Measurements from ENCODE around the gene DAZAP1.
A peak's percentile ranks its signal among the peaks of the same experiment; 100 is the strongest.

DAZAP1 gene

GRCh38 chr19:1394252-1395193 lies 12.9 kb upstream of the DAZAP1 start:
- DNase-seq: no peak

- no peak for DNase-seq
Observed at GRCh38 chr19:1395194-1396018, 12.0 kb upstream of the DAZAP1 start.

DNA sequence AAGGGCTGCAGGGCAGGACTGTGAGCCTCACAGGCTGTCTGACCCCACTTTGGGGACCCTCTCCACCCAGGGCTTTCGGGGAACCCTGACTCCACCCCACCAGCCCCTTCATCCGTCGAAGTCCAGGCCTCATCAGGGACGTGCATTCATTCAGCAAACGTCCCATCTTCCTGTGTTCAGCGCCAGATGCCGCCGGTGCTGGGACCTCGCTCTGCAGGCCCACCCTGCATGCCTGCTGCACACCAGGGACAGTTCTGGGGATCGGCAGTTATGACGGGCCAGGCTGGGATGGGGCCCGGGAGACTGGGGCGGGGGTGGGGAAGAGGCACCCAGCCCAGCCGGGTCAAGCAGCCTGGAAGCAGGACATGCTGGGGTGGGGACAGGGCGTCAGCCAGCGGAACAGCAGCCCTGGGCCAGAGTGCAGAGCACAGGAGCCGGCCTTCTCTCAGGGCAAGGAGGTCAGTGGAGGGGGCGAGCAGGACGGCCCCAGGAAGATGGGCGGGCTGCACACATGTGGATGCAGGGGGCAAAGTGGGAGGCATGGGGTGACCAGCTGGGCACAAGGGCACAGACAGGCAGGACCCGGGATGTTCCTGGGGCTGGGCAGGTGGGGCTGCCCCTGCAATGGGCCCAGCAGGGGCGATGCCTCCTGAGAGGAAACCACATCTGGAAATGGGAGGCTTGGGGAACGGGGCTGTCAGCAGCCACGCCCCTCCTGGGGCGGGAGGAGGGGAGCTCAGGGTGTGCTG lies 11.2 kb upstream of the DAZAP1 start:
- no peak for DNase-seq

- no peak for DNase-seq
Observed at GRCh38 chr19:1396768-1397679, 10.4 kb upstream of the DAZAP1 start.

GRCh38 chr19:1397838-1398237 lies 9.5 kb upstream of the DAZAP1 start:
- DNase-seq: no peak

- no peak for DNase-seq
Observed at GRCh38 chr19:1399079-1399478, 8.3 kb upstream of the DAZAP1 start.

DNA sequence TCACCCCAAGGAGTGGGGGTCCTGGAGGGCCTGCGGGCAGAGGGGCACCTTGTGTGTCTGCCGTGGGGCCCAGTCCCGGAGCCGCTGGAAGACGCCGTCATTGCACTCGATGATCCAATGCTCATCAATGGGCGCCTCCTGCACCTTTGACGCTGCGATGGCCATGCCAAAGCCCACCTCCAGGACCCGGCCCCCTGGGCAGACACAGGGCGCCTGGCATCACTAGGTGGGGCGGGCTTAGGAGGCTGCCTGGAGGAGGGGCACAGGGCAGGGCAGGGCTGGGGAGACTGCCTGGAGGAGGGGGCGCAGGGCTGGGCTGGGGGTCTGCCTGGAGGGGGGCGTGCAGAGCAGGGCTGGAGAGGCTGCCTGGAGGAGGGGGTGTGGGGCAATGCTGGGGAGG lies 7.6 kb upstream of the DAZAP1 start:
- DNase-seq: no peak

DNA sequence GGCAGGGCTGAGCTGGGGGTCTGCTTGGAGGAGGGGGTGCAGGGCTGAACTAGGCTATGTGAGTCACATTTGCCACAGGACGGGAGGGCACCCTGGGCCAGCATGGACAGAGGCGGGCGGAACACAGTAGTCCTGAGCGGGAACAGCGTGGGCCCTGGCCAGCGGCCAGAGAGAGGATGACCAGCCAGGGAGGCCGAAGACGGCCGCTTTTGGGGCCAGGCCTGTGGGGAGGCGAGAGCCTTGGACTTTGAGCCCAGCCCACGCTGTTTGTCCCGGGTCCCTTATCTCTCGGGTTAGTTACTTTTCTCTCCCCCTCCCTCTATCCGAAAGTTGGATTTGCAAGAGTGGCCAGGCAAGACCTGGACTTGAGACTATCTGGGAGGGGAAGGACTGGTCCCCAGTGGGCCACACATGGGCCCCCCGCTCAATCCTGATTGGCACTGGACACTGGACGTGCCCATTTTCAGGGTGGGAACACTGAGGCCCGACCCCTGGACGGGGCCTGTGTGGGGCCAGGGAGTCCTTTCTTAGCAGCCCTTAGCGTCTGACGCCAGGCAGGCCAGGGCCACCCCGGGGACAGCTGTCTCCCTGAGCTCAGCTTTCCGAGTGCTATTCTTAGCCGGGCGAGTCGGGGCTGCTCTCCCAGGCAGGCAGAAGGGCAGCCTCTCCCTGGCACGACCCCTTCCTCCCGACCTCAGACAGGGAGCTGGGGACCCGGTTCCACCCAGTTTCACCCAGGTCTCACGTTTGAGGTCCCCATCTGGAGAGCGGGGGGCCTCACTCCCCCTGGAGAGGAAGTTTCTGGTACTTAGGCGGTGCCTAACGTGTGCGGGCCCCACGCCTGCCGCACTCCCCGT lies 6.9 kb upstream of the DAZAP1 start:
- no peak for DNase-seq

DNA sequence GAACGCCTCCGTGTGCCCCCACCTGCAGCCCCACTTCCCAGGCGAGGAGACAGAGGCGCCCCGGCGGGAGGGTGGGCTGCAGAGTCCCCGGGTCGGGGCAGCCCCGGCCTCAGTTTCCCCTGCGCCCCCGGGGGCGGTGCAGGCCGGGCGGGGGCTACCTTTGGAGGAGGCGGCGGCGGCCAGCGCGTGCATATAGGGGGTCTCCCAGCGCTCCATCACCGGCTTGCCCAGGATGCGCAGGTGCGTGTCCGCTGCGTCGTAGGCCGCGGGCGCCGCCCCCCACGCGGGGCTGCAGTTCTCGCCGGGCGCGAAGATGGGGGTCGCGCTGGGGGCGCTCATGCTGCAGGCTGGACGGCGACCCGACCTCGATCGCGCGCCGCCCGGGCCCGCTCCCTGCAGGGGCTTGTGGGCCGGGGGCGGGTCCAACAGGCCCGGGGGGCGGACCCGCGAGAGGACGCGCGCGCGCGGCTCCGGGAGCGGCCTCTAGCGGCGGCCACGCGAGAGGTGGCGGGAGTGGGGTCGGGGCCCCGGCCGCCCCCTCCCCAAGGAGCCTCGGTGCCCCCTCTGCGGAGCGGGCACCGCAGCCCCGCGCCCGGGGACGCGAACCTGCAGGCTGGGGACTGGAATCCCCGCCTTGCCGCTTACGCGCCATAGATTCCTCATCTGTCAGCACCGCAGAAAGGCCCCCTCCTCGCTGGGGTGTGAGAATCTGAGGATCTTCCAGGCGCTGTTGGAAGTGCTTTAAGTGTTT lies 6.1 kb upstream of the DAZAP1 start, which contains the start of gene GAMT:
Gene GAMT (minus strand): TSS at position 405 of the 751 bp plus-strand sequence. CDS start 66 bp downstream, at position 339.
- DNase-seq: peak; percentile 66

GRCh38 chr19:1401889-1402217 lies 5.5 kb upstream of the DAZAP1 start:
- no peak for DNase-seq

DNA sequence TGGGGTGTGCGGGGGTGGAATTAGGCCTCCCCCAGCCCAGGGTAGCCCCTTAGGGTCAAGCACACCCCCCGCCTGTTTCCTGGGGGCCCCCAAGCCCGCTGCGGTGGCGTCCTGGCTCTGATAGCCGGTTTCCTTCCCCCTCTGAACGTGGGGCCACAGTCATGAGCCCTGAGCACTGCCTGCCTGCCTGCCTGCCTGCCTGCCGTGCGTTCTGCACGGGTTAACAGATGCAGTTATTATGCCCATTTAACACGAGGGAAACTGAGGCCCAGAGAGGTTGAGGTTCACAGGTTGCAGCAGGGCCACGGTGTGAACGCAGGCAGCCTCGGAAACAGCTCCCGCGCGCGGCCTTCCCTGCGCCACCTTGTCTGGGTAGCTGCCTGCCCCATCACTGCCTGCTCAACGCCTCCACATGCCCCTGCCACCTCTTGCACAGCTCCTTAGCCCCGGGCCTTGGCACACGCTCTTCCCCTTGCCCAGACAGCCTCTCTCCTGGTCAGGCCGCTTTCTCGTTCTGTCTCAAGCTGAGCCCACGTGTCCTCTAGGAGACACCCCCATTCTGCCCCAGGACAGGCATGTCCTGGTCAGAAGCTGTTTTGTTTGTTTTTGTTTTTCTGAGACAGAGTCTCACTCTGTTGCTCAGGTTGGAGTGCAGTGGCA lies 4.8 kb upstream of the DAZAP1 start:
- no peak for DNase-seq

DNA sequence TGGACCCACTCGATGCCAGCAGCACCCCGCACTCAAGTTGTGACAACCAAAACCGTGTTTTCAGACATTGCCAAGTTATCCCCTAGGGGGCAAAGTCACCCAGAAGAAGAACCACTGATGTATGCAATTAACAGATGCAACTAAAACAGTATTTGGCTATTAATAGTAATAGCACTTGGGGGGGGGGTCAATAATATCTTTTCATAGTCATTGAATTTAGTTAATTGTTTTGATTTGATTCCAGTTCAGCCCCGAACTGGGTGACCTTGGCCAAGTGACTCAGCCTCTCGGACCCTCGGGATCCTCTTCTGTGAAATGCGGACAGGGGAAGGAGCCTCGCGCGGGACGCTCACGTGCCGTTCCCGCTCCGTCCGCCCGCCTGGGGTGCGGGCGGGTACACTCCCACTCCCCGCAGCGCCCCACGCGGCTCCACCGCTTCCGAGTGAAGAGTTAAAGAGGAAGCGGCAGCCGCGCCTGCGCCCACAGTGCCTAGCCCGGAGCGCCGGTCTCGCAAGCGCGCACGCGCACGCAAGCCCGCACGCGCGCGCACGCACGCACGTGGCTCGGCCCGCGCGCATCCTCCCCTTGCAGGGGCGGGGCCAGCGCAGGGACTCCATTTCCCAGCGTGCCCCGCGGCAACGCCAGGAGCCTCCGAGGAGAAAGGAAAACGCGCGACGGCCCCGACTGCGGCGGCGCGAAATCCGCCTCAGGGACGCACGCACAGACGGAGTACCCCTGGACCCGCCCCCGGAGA lies 435 bp upstream of the DAZAP1 start:
- DNase-seq: peak; percentile 100

GRCh38 chr19:1408300-1409203 lies 1.2 kb downstream of the DAZAP1 start:
- DNase-seq: peak; percentile 61

DNA sequence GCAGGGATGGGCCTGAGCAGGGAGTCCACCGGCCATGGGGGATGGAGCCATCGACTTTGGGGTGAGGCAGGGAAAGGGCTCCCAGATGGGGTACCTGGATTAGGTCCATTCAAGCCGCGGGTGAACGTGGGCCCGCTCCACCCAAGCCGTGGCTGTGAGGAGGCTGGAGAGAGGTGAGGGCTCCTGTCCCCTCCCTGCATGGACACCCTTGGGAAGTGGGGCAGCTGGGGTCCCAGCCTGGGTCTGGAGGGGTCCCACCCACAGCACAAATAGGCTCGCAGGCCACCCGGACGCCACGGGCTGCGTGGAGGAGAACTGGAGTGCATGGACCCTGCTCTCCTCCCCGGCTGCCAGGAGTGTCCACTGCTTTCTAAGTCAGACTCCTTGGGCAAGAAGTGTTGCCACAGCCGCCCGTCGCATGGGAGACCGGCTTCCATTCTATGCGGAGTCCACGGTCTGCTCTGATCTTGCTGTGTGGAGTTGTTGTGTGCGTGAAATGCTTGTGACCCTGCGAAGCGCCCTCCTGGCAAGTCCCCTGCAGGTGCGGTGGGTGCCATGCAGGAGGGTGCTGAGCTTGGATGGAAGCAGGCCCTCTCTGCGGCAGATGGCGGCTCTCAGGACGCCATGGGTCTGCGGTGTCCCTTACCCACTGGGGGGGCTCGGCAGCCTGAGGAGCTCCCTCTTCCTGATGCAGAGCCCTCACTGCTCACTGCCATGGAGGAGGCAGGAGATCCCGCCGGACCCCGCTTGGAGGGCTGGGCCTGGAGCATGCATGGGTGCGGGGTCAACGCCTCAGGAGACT lies 2.0 kb downstream of the DAZAP1 start:
- DNase-seq: no peak

GRCh38 chr19:1410136-1410786 lies 2.9 kb downstream of the DAZAP1 start:
- no peak for DNase-seq

GRCh38 chr19:1410789-1411188 lies 3.4 kb downstream of the DAZAP1 start:
- DNase-seq: no peak
